GM19455 (cell line): ENCODE measurements around the gene DNASE2.
A peak's percentile ranks its signal among the peaks of the same experiment; 100 is the strongest.
"Not testable (repeated sequence)": the region's sequence is repeated elsewhere in the genome, so short reads cannot be mapped to it uniquely, and the experiment has no call there.

Experiments used
- ATAC-seq: cut with Tn5 transposase; IDR thresholded peaks from one replicate; pipeline ENCODE4 v1.9.1; 2021; ENCODE audit not compliant: unreplicated experiment

The DNASE2 gene

GRCh38 chr19:12865746-12866415, 15.4 kb downstream of the DNASE2 start:
- ATAC-seq: no peak

GRCh38 chr19:12864721-12865715, 16.2 kb downstream of the DNASE2 start:
- ATAC-seq: no peak

- no peak for ATAC-seq
These were observed 17.1 kb downstream of the DNASE2 start for GRCh38 chr19:12864143-12864542.

DNA sequence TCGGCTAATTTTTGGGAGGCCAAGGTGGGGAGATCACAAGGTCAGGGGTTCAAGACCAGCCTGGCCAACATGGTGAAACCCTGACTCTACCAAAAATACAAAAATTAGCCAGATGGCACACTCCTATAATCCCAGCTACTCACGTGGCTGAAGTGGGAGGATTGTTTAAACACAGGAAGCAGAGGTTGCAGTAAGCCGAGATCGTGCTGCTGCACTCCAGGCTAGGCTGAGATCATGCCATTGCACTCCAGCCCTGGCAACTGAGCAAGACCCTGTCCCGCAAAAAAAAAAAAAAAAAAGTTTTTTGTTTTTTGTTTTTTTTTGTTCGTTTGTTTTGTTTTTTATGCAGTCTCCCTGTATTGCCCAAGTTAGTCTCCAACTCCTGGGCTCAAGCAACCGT, 21.7 kb downstream of the DNASE2 start:
- no peak for ATAC-seq

- ATAC-seq: no peak
These were observed 23.0 kb downstream of the DNASE2 start for GRCh38 chr19:12858041-12858928.

DNA sequence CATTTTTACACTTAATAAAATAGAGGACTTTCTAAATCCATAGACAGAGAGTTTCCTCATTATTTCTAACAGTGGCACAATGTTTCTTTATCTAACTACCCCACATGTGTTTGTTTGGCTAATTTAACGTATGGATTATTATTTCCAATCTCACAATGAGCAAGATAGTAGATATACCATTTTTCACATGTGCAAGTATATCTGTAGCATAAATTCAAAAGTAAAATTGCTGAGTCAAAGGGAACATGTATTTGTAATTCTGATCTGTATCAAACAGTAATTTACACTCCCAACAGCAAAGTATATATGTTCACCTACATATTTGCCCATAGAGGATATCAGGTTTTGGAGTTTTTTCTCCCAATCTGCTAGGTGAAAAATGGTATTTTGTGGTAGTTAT, 24.6 kb downstream of the DNASE2 start:
- no peak for ATAC-seq

- peak; percentile 64 for ATAC-seq
These were observed 33.8 kb downstream of the DNASE2 start for GRCh38 chr19:12847159-12848139.

- not testable (repeated sequence) for ATAC-seq
These were observed 34.6 kb downstream of the DNASE2 start for GRCh38 chr19:12846613-12847012.

DNA sequence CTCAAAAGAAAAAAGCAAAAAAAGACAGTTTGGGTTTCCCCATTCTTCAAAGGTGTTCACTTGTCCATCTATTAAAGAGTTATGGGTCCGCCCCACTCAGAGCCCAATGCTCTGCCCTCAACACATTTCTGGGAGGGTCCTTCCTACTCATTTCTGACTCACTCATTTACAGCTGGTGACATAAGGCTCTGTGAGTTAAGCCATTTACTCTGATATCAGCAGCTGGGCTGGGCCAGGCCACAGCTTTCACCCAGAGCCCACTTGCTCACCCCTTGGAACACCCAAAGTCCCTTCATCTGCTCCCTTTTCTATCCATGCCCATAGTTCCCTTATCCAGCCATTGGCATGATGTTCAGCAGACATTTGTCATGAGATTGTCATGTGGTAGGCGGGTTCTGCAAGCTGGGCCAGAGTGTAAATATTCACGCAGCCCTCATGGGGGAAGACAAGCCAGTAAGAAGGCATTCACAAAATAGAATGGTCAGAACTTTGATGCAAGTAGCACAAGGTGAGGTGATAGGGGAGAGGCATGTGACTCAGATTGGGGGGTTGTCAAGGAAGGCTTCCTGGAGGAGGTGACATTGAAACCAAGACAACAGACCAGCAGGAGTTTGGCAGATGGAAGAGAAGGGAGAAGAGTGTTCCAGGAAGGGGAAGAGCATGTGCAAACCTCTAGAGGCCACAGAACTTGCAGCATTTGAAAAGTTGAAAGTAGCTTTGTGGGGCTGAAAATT, 37.1 kb downstream of the DNASE2 start:
- ATAC-seq: no peak

GRCh38 chr19:12843328-12843727, 37.9 kb downstream of the DNASE2 start:
- ATAC-seq: no peak

- ATAC-seq: no peak
These were observed 38.7 kb downstream of the DNASE2 start for GRCh38 chr19:12842511-12842910.

DNA sequence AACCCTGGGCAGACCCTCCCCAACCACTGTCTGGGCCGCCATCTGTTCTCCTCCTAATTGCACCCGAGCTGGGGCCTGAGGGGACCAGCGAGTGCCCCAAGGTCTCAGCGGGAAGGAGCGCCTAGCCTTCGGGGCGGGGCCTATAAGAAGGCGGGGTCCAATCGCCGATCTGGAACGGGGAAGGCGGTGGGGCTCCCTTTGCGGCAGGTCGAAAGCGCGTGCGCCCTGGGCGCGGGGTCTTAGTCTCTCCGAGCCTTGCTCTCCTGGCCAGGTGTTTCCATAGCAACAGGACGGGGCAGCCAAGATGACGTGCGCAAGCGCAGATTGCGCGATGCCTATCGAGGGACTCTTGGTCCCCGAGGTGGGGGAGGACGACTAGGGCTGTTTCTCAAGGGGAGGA, 40.2 kb downstream of the DNASE2 start:
- no peak for ATAC-seq

GRCh38 chr19:12840091-12841079, 40.9 kb downstream of the DNASE2 start:
- ATAC-seq: no peak

DNA sequence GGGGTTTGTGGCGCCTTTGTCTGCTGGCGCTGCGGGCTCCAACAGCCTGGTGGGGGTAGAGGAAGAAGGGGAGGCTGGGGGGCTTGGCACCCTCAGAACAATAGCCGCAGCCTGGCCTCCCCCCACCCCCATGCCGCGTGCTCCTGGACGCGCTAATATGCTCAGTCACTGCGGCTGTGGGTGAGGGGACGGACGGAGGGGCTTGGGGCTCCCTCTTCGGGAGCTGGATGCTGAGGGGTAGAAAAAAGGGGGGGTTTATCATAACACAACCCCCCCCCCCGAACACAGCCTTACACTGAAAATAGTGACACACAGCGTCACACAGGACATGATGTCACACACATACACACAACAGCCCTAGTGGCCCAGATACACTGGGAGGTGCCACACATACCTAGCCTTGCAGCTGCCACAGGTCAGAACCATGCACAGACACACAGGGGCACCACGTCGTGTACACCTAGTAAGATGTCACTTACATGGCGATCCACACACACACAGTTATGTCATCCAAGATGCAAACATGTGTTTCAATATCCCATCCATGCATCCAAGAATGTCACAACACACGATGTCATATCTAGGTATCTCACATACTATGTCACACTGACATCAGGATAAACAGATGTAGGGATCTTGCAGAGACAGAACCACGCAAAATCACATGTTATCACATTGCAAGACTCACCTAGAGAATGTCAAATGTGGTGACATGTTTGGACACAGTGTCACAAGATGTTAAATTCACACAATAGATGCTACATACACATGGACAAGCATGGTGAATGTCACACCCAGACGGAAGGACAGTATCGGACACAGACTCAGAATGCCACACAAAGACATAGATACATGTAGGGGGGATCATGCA, 42.1 kb downstream of the DNASE2 start:
- ATAC-seq: no peak

GRCh38 chr19:12838182-12838885, 42.9 kb downstream of the DNASE2 start, which contains the start of gene MAST1:
Gene MAST1 (plus strand): TSS chr19:12838515. CDS start chr19:12838573, 58 bp downstream.
- ATAC-seq: no peak

DNA sequence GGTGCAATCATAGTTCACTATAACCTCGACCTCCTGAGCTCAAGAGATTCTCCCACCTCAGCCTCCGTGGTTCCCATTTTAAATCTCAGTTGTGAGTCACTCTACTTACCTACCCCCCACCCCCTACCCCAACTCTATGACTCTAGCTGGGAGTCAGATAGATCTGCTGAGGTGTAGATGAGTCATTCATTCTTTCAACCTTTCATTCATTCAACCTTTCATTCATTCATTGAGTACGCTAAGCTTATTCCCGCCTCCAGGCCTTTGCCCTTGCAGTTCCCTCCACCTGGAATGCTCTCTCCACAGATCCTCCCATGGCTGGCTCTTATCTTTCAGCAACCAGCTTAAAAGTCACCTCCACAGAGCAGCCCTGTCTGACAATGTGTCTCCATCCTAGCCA, 44.0 kb downstream of the DNASE2 start:
- no peak for ATAC-seq

- ATAC-seq: no peak
These were observed 44.8 kb downstream of the DNASE2 start for GRCh38 chr19:12836529-12836863.
